SK-N-SH treated with all-trans-retinoic acid at 6 μM for 48 hours (cell line): ENCODE results near the gene TMEM181.

ENCODE experiments used
- ATAC-seq: fragments of 200-7000 bp; cut with Tn5 transposase; 3 replicates; pipeline ENCODE4 v1.9.1; 2020; ENCODE audit warnings: mild to moderate bottlenecking, moderate library complexity
- BACH2 ChIP-seq: fragments of 250-450 bp; sonication (Bioruptor Pico); IDR thresholded peaks from 2 replicates; pipeline ENCODE4 v1.9.0; 2021; ENCODE audit warnings: mild to moderate bottlenecking, borderline replicate concordance
- CREB5 ChIP-seq: fragments of 250-450 bp; sonication (Bioruptor Pico); IDR thresholded peaks from 2 replicates; pipeline ENCODE4 v1.5.1; 2020; ENCODE audit warnings: low read depth, mild to moderate bottlenecking, moderate library complexity
- CSDC2 ChIP-seq: fragments of 250-450 bp; sonication (Bioruptor Pico); IDR thresholded peaks from 2 replicates; pipeline ENCODE4 v1.5.0; 2020; ENCODE audit warnings: mild to moderate bottlenecking, moderate library complexity
- CSRNP3 ChIP-seq: fragments of 250-450 bp; sonication (Bioruptor Pico); IDR thresholded peaks from 2 replicates; pipeline ENCODE4 v1.5.1; 2021; ENCODE audit warnings: mild to moderate bottlenecking, moderate library complexity
- GLIS3 ChIP-seq: fragments of 250-450 bp; sonication (Bioruptor Pico); IDR thresholded peaks from 2 replicates; pipeline ENCODE4 v1.5.0; 2020; ENCODE audit warnings: mild to moderate bottlenecking, moderate library complexity
- ISL1 ChIP-seq: fragments of 250-450 bp; sonication (Bioruptor Pico); IDR thresholded peaks from 2 replicates; pipeline ENCODE4 v2.1.2; 2022; ENCODE audit warnings: mild to moderate bottlenecking, moderate library complexity
- PATZ1 ChIP-seq: fragments of 250-450 bp; sonication (Bioruptor Pico); IDR thresholded peaks from 2 replicates; pipeline ENCODE4 v1.8.0; 2020; ENCODE audit warnings: mild to moderate bottlenecking, moderate library complexity, borderline replicate concordance
- POU6F1 ChIP-seq: fragments of 250-450 bp; sonication (Bioruptor Pico); IDR thresholded peaks from 2 replicates; pipeline ENCODE4 v1.8.0; 2021; ENCODE audit warnings: low read depth, mild to moderate bottlenecking, moderate library complexity, borderline replicate concordance
- PPARA ChIP-seq: fragments of 250-450 bp; sonication (Bioruptor Pico); IDR thresholded peaks from 2 replicates; pipeline ENCODE4 v1.5.0; 2020; ENCODE audit warnings: mild to moderate bottlenecking, borderline replicate concordance
- RARB ChIP-seq: fragments of 250-450 bp; sonication (Bioruptor Pico); IDR thresholded peaks from 2 replicates; pipeline ENCODE4 v1.8.0; 2021; ENCODE audit warnings: mild to moderate bottlenecking, moderate library complexity
- TCF4 ChIP-seq: fragments of 250-450 bp; sonication (Bioruptor Pico); IDR thresholded peaks from 2 replicates; pipeline ENCODE4 v1.8.0; 2021; ENCODE audit warnings: mild to moderate bottlenecking, moderate library complexity, borderline replicate concordance
- TOX ChIP-seq: fragments of 250-450 bp; sonication (Bioruptor Pico); IDR thresholded peaks from 2 replicates; pipeline ENCODE4 v1.8.0; 2021; ENCODE audit warnings: mild to moderate bottlenecking, moderate library complexity, borderline replicate concordance
- TSHZ2 ChIP-seq: fragments of 250-450 bp; sonication (Bioruptor Pico); IDR thresholded peaks from 2 replicates; pipeline ENCODE4 v1.5.0; 2020; ENCODE audit warnings: mild to moderate bottlenecking, moderate library complexity
- ZC3H10 ChIP-seq: fragments of 250-450 bp; sonication (Bioruptor Pico); IDR thresholded peaks from 2 replicates; pipeline ENCODE4 v1.5.1; 2021; ENCODE audit warnings: mild to moderate bottlenecking, moderate library complexity
- ZFP30 ChIP-seq: fragments of 450-650 bp; formaldehyde crosslinking; IDR thresholded peaks from 2 replicates; pipeline ENCODE4 v1.5.0; 2022; ENCODE audit warnings: mild to moderate bottlenecking, moderate library complexity
- ZNF70 ChIP-seq: fragments of 450-650 bp; formaldehyde crosslinking; IDR thresholded peaks from 2 replicates; pipeline ENCODE4 v1.5.0; 2020; ENCODE audit warnings: mild to moderate bottlenecking, moderate library complexity
- ZNF8 ChIP-seq: fragments of 450-650 bp; formaldehyde crosslinking; IDR thresholded peaks from 2 replicates; pipeline ENCODE4 v1.5.0; 2020; ENCODE audit warnings: mild to moderate bottlenecking, moderate library complexity

Gene TMEM181

GRCh38 chr6:158662607-158662953 lies 102.7 kb downstream of the TMEM181 start:
- TF ChIP-seq ZNF70 (no peak), POU6F1 (CRISPR knock-in tag) (no peak), ISL1 (CRISPR knock-in tag) (no peak), BACH2 (no peak), PPARA (no peak), RARB (CRISPR knock-in tag) (no peak), CREB5 (CRISPR knock-in tag) (no peak), ZNF8 (no peak), ZC3H10 (CRISPR knock-in tag) (no peak)
- no peak for ATAC-seq

GRCh38 chr6:158662954-158663624 lies 103.2 kb downstream of the TMEM181 start:
- no peak for TF ChIP-seq RARB (CRISPR knock-in tag)
- TF ChIP-seq TOX, result no peak
- no peak for TF ChIP-seq CSDC2
- TF ChIP-seq BACH2, result no peak
- no peak for TF ChIP-seq PATZ1 (CRISPR knock-in tag)
- TF ChIP-seq CSRNP3, result no peak
- no peak for TF ChIP-seq TCF4 (CRISPR knock-in tag)
- no peak for TF ChIP-seq ZFP30
- no peak for TF ChIP-seq ISL1 (CRISPR knock-in tag)
- no peak for TF ChIP-seq ZC3H10 (CRISPR knock-in tag)
- TF ChIP-seq ZNF70, result no peak
- TF ChIP-seq, all 23 proteins: peak for 0
- no peak for ATAC-seq

DNA sequence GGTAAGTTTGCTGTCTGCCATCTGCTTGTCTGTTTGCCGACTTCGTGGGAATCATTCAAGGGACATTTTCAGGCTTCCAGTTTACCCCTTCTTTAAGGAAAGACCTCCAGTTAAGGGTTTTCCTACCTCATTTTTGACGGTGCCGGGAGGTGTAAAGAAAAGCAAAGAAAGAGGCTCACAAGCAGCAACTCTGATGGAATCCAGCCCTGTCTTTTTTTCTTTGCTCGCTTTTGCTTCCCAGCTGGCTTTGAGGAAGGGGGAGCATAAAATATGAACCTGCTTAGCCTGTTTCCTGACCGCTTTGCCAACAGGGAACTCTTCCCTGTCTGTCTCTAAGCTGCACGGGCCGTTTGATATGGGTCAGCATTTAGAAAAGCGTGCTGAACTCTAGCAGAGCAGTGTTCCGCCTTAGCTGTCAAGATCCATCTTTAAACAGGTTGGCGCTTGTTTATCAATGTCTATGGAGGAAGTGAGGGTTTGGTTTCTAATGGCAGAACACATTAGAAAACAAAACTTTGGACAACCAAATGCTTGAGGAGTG lies 103.8 kb downstream of the TMEM181 start:
- TF ChIP-seq GLIS3 (no peak), CSRNP3 (no peak), CSDC2 (no peak), BACH2 (no peak), TSHZ2 (no peak)
- no peak for ATAC-seq

DNA sequence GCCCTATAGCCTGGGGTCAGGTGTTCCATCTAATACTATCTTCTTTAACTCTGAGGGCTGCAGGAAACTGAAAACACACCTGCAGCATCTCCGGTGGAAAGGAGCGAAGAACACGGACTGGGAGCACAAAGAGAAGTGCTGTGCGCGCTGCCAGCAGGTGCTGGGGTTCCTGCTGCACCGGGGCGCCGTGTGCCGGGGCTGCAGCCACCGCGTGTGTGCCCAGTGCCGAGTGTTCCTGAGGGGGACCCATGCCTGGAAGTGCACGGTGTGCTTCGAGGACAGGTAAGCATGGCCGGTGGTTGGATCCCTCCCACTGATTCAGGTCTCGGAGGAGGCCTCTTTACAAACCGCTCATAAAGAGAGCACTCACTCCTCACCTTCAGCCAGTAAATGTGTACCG lies 105.4 kb downstream of the TMEM181 start:
- no peak for ATAC-seq
- no peak for TF ChIP-seq PPARA
- TF ChIP-seq CSDC2, result no peak
